Choroid plexus epithelial cell (primary cell): ENCODE measurements around the gene SLC7A6OS.

Experiments used
- DNase-seq: peaks from one replicate; pipeline ENCODE4 v3.0.0-alpha.2; 2010; ENCODE audit warnings: low read depth
- H3K4me3 ChIP-seq: 2 replicates; pipeline ENCODE4 v1.5.1; 2011; ENCODE audit warnings: low read depth, mild to moderate bottlenecking, control low read depth, low read length, moderate library complexity
- TF ChIP-seq, protein P1 (sequence below): conservative IDR thresholded peaks from 2 replicates; pipeline ENCODE4 v1.5.1; 2011; ENCODE audit warnings: low read depth, mild to moderate bottlenecking, control low read depth, inconsistent platforms, low read length, moderate library complexity

The SLC7A6OS gene

GRCh38 chr16:68345351-68345810 lies 34.6 kb upstream of the SLC7A6OS start:
- TF ChIP-seq, protein P1, sequence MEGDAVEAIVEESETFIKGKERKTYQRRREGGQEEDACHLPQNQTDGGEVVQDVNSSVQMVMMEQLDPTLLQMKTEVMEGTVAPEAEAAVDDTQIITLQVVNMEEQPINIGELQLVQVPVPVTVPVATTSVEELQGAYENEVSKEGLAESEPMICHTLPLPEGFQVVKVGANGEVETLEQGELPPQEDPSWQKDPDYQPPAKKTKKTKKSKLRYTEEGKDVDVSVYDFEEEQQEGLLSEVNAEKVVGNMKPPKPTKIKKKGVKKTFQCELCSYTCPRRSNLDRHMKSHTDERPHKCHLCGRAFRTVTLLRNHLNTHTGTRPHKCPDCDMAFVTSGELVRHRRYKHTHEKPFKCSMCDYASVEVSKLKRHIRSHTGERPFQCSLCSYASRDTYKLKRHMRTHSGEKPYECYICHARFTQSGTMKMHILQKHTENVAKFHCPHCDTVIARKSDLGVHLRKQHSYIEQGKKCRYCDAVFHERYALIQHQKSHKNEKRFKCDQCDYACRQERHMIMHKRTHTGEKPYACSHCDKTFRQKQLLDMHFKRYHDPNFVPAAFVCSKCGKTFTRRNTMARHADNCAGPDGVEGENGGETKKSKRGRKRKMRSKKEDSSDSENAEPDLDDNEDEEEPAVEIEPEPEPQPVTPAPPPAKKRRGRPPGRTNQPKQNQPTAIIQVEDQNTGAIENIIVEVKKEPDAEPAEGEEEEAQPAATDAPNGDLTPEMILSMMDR: no peak
- no peak for DNase-seq
- no peak overlapping the region for H3K4me3 ChIP-seq

DNA sequence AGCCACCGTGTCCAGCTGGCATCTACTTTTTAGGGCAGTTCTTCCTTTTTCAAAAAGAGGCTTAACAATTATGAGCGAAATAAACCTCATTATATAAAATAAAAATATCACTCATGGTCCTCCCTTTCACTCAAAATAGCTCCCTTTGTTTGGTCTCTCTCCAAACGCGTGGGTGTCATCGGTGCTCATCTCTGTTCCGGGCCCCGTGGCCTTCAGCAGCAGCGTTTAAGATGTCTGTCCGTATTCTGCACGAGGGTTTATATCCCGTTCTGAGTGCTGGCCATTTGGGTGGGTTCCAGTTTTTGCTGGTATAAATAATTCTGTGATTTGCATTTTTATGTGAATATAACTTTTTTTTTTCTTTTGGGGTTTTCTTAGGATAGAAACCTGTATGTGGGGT lies 33.5 kb upstream of the SLC7A6OS start:
- H3K4me3 ChIP-seq: no peak overlapping the region
- no peak for DNase-seq
- TF ChIP-seq, protein P1: no peak

DNA sequence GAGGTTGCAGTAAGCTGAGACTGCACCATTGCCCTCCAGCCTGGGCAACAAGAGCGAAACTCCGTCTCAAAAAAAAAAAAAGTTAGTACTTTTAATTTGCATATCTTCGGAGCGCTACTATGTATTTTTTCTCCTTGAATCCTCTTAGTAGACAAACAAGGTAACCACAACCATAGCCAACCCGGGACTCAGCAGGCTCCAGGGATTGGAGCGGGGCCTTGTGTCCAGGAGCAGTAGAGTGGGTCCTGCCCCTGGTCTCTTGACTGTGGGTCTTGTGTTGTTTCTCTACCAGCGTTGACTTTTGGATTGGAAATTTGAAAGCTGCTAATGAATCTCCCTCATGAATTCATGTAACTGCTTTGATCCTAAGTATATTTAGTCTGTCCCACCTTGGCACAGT lies 32.4 kb upstream of the SLC7A6OS start:
- DNase-seq: no peak
- no peak overlapping the region for H3K4me3 ChIP-seq
- TF ChIP-seq, protein P1: no peak

- H3K4me3 ChIP-seq: no peak overlapping the region
- no peak for DNase-seq
- TF ChIP-seq, protein P1: no peak
Observed at GRCh38 chr16:68342620-68343019, 31.9 kb upstream of the SLC7A6OS start.

DNA sequence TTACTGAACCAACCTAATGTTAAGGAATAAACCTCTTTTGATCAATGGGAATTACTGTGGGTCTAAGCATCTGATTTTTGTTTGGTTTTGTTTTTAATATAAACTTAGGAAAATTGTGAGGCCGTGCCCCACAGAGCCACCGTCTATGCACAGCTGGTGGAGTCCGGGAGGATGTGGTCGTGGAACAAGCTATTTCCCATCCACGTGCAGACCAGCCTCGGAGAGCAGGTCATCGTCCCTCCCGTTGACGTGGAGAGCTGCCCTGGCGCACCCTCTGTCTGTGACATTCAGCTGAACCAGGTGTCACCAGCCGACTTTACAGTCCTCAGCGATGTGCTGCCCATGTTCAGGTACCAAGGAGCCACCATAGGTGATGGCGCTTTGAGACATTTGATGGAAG lies 28.5 kb upstream of the SLC7A6OS start:
- TF ChIP-seq, protein P1: no peak
- DNase-seq: no peak
- no peak overlapping the region for H3K4me3 ChIP-seq

DNA sequence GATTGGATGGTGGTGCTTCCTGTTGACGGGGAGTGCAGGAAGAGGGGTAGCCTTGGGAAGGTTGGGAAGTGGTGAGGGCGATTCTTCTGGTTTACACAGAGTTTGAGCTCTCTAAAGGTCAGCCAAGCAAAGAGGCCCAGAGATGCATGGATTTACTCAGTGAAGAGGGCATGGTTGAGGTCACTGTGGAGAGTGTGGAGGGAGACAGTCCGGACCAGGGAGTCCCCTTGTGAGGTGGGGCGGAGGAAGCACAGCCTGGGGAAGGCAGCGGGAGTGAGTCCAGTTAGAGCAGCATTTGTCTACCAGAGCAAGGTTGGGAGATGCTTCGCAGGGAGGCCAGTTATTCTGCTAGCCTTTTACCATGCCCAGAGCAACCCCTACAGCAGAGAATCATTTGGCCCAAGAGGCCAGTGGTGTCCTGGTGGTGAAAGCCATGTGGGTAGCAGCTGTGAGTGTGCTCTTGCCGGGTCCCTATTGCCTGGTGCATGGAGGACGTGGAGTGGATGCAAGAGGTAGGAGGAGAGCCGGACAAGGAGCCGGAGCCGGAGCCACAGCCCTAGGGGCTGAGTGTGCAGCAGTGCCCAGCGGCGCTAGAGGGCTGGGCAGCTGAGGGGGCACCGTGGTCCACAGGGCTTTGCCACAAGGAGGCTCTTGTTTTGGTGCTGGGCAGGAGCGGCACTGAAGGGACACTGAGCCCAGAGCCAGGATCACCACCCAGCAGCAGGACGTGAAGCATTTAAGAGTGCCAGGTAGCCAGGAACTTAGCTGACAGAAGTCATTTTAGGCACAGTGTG lies 27.8 kb upstream of the SLC7A6OS start:
- no peak for DNase-seq
- no peak overlapping the region for H3K4me3 ChIP-seq
- TF ChIP-seq, protein P1: no peak

DNA sequence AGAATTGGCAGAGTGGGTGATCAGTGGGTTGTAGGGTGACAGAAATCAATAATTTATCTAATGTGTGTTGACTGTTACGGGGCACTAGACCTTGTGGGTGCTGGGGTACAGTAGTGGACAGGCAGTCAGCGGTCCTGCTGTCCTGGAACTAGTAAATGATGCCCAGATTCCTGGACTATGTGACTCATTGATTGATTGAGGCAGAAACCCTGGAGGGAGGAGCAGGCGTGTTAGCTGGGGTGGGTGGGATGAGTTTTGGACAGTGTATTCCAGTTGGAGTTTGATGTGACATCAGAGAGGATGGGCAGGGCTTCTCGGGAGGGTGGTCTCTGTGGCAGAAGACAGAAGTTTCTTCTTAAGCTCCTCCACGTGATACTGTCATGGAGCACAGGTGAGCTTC lies 24.4 kb upstream of the SLC7A6OS start:
- DNase-seq: no peak
- H3K4me3 ChIP-seq: no peak overlapping the region
- TF ChIP-seq, protein P1: no peak
